HepG2 (cell line): Measurements from ENCODE around the gene NPPC.

Source experiments
- CTCF ChIP-seq: sonication (generic); formaldehyde crosslinking; IDR thresholded peaks from 2 replicates; pipeline ENCODE4 v1.5.0; 2020; ENCODE audit warnings: mild to moderate bottlenecking, missing genetic modification reagents, moderate library complexity
- E2F1 ChIP-seq: sonication (generic); formaldehyde crosslinking; IDR thresholded peaks from 2 replicates; pipeline ENCODE4 v1.5.0; 2020; ENCODE audit warnings: missing genetic modification reagents
- HBP1 ChIP-seq: IDR thresholded peaks from 2 replicates; pipeline ENCODE4 v1.6.1; 2016; ENCODE audit warnings: low read depth, control low read depth
- HDAC2 ChIP-seq: sonication (generic); formaldehyde crosslinking; IDR thresholded peaks from 2 replicates; pipeline ENCODE4 v1.4.0; 2020; ENCODE audit warnings: missing genetic modification reagents
- REXO4 ChIP-seq: sonication (generic); formaldehyde crosslinking; IDR thresholded peaks from 2 replicates; pipeline ENCODE4 v1.8.0; 2022; ENCODE audit warnings: missing genetic modification reagents, mild to moderate bottlenecking, borderline replicate concordance
- ZNF329 ChIP-seq: sonication (generic); formaldehyde crosslinking; IDR thresholded peaks from 2 replicates; pipeline ENCODE4 v1.9.0; 2021; ENCODE audit warnings: low read depth, mild to moderate bottlenecking, missing genetic modification reagents
- ZNF430 ChIP-seq: sonication (generic); formaldehyde crosslinking; IDR thresholded peaks from 2 replicates; pipeline ENCODE4 v1.9.0; 2021; ENCODE audit warnings: mild to moderate bottlenecking, missing genetic modification reagents
- ZNF530 ChIP-seq: sonication (generic); formaldehyde crosslinking; IDR thresholded peaks from 2 replicates; pipeline ENCODE4 v1.5.0; 2020; ENCODE audit warnings: low read depth, mild to moderate bottlenecking, missing genetic modification reagents

- no peak for TF ChIP-seq REXO4 (CRISPR knock-in tag)
- no peak for TF ChIP-seq CTCF (CRISPR knock-in tag)
- no peak; the same call in 1 of the 2 replicates for TF ChIP-seq E2F1 (CRISPR knock-in tag)
- no peak for TF ChIP-seq ZNF329 (CRISPR knock-in tag)
- TF ChIP-seq ZNF430 (CRISPR knock-in tag) = no peak
- no peak; the same call in 1 of the 2 replicates for TF ChIP-seq HBP1 (CRISPR knock-in tag)
- no peak for TF ChIP-seq ZNF530
- TF ChIP-seq HDAC2 = peak; percentile 68; the same call in 1 of the 2 replicates
These were observed 31.9 kb upstream of the NPPC start for GRCh38 chr2:231957913-231958763.
